Ascending aorta (tissue), 2 donors: ENCODE measurements around the gene NID2. TPM values are rescaled to one million over a fixed set of nuclear protein-coding genes. Genes with fewer than 3 reads are reported as not detected.
A peak's percentile ranks its signal among the peaks of the same experiment; 100 is the strongest.

ENCODE experiments used
- DNase-seq, 2 donors: peaks; one replicate each; pipeline ENCODE4 v3.0.0-alpha.2; 2019; ENCODE audit warnings: low spot score in 2 of 2
- H3K27ac ChIP-seq, 2 donors: fragments of 200-600 bp; sonication (generic); one replicate each; pipeline ENCODE4 v1.5.1; 2016 to 2017; ENCODE audit warnings: mild to moderate bottlenecking in 1 of 2
- H3K27me3 ChIP-seq: fragments of 200-600 bp; sonication (generic); one replicate; pipeline ENCODE4 v1.5.1; 2017
- H3K36me3 ChIP-seq, 2 donors: fragments of 200-600 bp; sonication (generic); one replicate each; pipeline ENCODE4 v1.5.1; 2016
- H3K4me1 ChIP-seq, 2 donors: fragments of 200-600 bp; sonication (generic); one replicate each; pipeline ENCODE4 v1.5.1; 2016 to 2017; ENCODE audit warnings: mild to moderate bottlenecking in 1 of 2
- H3K4me3 ChIP-seq, 2 donors: fragments of 200-600 bp; sonication (generic); one replicate each; pipeline ENCODE4 v1.5.1; 2016 to 2017; ENCODE audit warnings: mild to moderate bottlenecking in 1 of 2
- H3K9me3 ChIP-seq, 2 donors: fragments of 200-600 bp; sonication (generic); one replicate each; pipeline ENCODE4 v1.5.1; 2016
- CTCF ChIP-seq, 3 experiments: fragments of 200-600 bp in 2 of 3; fragments of 450-650 bp in 1 of 3; sonication (generic) in 2 of 3; IDR thresholded peaks; one replicate each; pipeline ENCODE4 v1.5.1; 2016 to 2019; ENCODE audit warnings: antibody characterized with exemption in 3 of 3, mild to moderate bottlenecking in 1 of 3, moderate library complexity in 1 of 3
- intact Hi-C: fragments of 100-400 bp; cut with DNase I; formaldehyde crosslinking; loops from one replicate; pipeline ENCODE4 v1.15.1; 2023
- total RNA-seq: library from RNA; depleted of rRNA; stranded (reverse); fragments of >200 nt; gene quantifications from one replicate; pipeline ENCODE4 v1.1.0, GENCODE V29; 2016

NID2 gene
- total RNA-seq, 1 donor from 2014 or later = 12.2 TPM

- Histone ChIP-seq H3K36me3 (no peaks in the 10 kb centered on the region), H3K9me3 (no peaks in the 10 kb centered on the region), H3K27me3 (no peaks in the 10 kb centered on the region), H3K27ac (no peak overlapping the region), H3K4me1 (peaks cover 3 to 22% of the 10 kb centered on the region in 2 donors), H3K4me3 (no peak overlapping the region)
- no peak for TF ChIP-seq CTCF (IDR thresholded peaks at IDR 0.05)
- intact Hi-C loops = loop anchor here (10.0 kb wide), 1 partner anchor 407 kb away; the partner anchor contains the start of gene FRMD6
- no peak for DNase-seq
Measured at GRCh38 chr14:52061390-52061789, 7.5 kb downstream of the NID2 start.

GRCh38 chr14:52060080-52060479 is 8.8 kb downstream of the NID2 start:
- H3K36me3 ChIP-seq = no peaks in the 10 kb centered on the region
- H3K4me1 ChIP-seq = peaks cover 3 to 22% of the 10 kb centered on the region in 2 donors
- H3K9me3 ChIP-seq = no peaks in the 10 kb centered on the region
- H3K27ac ChIP-seq = peak overlapping the region; percentile 54 to 74
- no peak for TF ChIP-seq CTCF (IDR thresholded peaks at IDR 0.05)
- H3K4me3 ChIP-seq = no peak overlapping the region
- DNase-seq = no peak
- H3K27me3 ChIP-seq = no peaks in the 10 kb centered on the region
- intact Hi-C loops = loop anchor here (10.0 kb wide), 1 partner anchor 405 kb away; the partner anchor contains the start of gene FRMD6

GRCh38 chr14:52059649-52060048 is 9.2 kb downstream of the NID2 start:
- Histone ChIP-seq H3K4me3 (no peak overlapping the region), H3K4me1 (peaks cover 3 to 22% of the 10 kb centered on the region in 2 donors), H3K9me3 (no peaks in the 10 kb centered on the region), H3K27ac (peak overlapping the region; percentile 54 to 74), H3K36me3 (no peaks in the 10 kb centered on the region), H3K27me3 (no peaks in the 10 kb centered on the region)
- DNase-seq = no peak
- no peak for TF ChIP-seq CTCF (IDR thresholded peaks at IDR 0.05)
- intact Hi-C loops = loop anchor here (10.0 kb wide), 1 partner anchor 405 kb away; the partner anchor contains the start of gene FRMD6

DNA sequence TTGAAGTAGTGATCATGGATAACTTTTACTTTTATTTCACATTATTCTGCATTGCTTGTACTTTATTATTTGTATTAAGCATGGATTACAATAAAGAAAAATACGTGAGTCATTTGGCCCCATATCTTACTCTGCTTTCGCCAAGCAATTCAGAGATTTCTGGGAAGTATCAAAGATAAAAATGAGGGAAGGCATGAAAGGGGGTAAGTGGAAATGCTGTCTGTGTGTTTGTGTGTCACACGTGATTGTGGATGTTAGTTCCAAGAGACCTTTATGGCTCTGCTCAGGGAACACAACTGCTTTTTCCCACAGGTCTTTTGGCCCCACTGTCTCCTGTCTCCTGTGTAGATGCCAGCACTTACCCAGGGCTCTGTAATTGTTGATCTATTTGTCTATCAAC is 10.5 kb downstream of the NID2 start:
- no peak for DNase-seq
- no peaks in the 10 kb centered on the region for H3K36me3 ChIP-seq
- H3K27me3 ChIP-seq = no peaks in the 10 kb centered on the region
- H3K4me1 ChIP-seq = peaks cover 3 to 22% of the 10 kb centered on the region in 2 donors
- intact Hi-C loops = no loop called here
- peak overlapping the region in 1 of 2 donors; percentile 59 for H3K27ac ChIP-seq
- H3K4me3 ChIP-seq = no peak overlapping the region
- TF ChIP-seq CTCF (IDR thresholded peaks at IDR 0.05) = no peak
- H3K9me3 ChIP-seq = no peaks in the 10 kb centered on the region

DNA sequence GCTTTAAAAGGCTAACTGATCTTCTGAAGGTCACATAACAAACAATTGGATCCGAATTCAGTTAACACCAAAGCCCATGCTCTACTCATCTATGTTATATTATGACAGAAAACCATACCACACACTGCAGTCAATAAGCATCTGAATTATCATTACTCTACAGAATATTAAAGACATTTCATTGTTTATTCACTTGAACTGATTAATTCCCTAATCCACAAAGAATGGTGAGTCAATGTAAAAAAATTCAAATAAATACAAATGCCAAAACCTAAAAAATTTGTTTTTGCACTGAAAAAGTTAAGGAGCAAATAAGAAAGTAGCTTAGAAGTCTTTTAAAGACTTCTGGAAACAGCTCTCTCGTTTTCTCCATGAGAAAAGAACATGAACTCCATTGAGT is 13.7 kb downstream of the NID2 start:
- DNase-seq = no peak
- H3K36me3 ChIP-seq = no peaks in the 10 kb centered on the region
- peaks cover 16 to 29% of the 10 kb centered on the region in 2 donors for H3K4me1 ChIP-seq
- no peak for TF ChIP-seq CTCF (IDR thresholded peaks at IDR 0.05)
- H3K4me3 ChIP-seq = no peak overlapping the region
- no peaks in the 10 kb centered on the region for H3K9me3 ChIP-seq
- intact Hi-C loops = no loop called here
- H3K27me3 ChIP-seq = no peaks in the 10 kb centered on the region
- H3K27ac ChIP-seq = no peak overlapping the region

GRCh38 chr14:52054678-52055077 is 14.2 kb downstream of the NID2 start:
- intact Hi-C loops = no loop called here
- Histone ChIP-seq H3K4me3 (no peak overlapping the region), H3K36me3 (no peaks in the 10 kb centered on the region), H3K9me3 (no peaks in the 10 kb centered on the region), H3K4me1 (peaks cover 16 to 27% of the 10 kb centered on the region in 2 donors), H3K27ac (no peak overlapping the region), H3K27me3 (no peaks in the 10 kb centered on the region)
- TF ChIP-seq CTCF (IDR thresholded peaks at IDR 0.05) = no peak
- no peak for DNase-seq
